Activated T-helper 1 cell treated with anti-CD3 and anti-CD28 coated beads, Interleukin-2, amount 50 U/mL, for 16 hours (primary cell): ENCODE results near the gene DIS3L2.

Source experiments
- DNase-seq, 2 donors: peaks; one replicate each; pipeline ENCODE4 v3.0.0-alpha.2; 2020; ENCODE audit warnings: low read depth in 1 of 2, low spot score in 1 of 2

Gene DIS3L2

DNA sequence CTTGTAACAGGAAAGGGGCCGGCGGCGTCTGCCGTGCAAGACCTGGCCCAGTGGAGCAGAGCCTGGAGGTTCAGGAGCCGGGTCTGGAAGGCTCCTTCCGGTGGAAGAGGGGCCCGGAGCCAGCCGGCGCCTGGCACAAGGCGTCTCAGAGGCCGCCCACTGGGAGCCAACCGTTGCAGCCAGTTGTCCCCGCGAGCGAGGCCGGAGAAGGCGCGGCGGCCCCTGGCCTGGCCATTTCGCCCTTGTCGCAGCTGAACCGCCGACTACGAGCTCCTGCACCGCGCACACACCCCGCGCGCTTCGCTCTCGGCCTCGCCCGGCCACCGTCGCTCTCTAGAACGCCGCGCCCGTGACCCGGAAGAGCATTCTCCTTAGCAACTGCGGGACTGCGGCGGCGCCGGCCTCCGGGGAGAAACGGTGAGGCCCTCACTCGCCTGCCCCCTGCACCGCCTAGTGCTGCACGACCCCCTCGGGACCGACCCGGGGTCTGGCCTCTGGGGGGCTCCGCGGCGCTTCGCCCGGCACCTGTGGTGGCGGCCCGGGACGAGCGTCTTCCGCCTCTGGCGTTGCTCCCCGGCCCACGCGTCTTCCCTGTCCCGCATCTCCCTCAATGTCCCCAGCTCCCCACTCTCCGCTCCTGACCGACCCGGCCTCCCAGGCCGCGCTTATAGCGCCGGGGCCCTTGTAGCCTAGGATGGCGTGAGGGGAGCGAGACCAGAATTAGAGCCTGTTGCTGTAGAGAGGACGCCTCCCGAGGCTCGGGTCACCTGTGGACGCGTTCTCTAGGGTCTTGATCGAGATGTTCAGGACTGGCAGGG is at the start of gene DIS3L2:
TSS of gene DIS3L2 (plus strand) at position 365 of the 818 bp plus-strand sequence. CDS start 53,215 bp downstream, outside the sequence.
- DNase-seq = peak; percentile 52 to 64

- DNase-seq = no peak
These were observed 47.3 kb upstream of the DIS3L2 start for GRCh38 chr2:231914077-231914690.

- no peak for DNase-seq
These were observed 44.0 kb upstream of the DIS3L2 start for GRCh38 chr2:231917280-231918066.

- no peak for DNase-seq
These were observed 42.8 kb upstream of the DIS3L2 start for GRCh38 chr2:231918501-231919330.

DNA sequence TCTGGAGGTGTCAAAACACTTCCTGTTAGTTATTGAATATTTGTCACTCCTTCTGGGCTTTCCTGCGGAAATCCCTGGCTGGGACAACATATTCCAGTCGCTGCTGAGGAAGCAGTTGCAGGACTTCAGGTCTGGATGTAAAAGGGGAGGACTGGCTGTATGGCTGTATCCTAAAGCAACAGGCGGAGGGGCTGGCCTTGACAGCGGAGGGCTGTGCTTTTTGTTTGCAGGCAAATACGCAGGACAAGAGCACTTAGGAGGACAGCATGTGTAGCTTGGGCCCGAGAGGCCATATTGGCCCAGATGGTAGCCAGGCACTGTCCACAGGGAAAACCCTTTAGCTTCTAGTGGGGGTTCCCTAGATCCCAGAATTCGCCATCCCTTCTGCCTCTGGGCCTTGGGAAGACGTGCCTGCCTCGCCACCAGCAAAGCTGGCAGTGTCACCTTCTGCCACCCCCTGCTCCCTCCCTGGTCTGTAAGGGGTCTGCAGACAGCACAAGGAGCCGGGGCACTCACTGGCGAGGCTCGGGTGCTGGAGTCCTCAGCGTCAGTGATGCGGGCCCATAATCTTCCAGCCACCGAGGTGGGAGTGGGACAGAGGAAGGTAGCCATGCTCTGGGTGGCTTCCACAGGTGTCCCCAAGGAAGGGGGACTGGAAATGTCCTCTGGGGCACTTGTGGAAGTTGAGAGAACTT is 42.0 kb upstream of the DIS3L2 start:
- no peak for DNase-seq

- no peak for DNase-seq
These were observed 41.1 kb upstream of the DIS3L2 start for GRCh38 chr2:231920366-231920765.

- DNase-seq = no peak
These were observed 40.7 kb upstream of the DIS3L2 start for GRCh38 chr2:231920795-231921194.

DNA sequence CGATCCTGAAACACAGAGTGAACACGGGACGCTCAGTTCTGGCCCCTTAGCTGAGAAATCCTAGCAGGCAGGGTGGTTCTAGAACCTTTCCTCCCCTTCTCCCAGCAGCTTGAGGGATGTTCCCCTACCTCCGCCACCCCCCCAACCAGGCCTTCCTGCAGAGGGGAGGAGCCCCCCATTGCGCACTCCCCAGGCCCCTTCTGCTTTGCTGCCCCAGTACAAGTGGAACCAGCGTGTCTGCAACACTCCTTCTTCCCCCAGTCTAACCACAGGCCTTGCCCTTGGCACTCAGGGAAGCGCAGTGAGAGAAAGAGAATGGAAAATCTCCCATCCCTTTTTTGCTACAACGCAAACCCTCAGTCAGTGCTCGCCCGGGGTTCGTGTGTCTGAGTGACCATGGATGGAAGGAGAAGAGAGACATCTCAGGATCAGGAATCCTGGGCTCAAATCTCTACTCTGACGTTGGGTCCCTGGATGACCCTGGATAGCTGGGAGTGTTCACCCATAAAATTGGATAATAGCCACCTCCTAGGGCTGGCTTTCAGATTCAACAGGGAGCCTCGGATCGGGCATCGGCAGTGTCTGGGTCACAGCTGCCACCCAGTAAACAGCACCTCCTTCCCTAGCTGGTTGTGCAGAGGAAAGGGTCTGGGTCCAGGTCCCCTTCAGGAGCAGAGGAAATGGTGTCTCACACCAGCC is 39.1 kb upstream of the DIS3L2 start:
- DNase-seq = no peak

DNA sequence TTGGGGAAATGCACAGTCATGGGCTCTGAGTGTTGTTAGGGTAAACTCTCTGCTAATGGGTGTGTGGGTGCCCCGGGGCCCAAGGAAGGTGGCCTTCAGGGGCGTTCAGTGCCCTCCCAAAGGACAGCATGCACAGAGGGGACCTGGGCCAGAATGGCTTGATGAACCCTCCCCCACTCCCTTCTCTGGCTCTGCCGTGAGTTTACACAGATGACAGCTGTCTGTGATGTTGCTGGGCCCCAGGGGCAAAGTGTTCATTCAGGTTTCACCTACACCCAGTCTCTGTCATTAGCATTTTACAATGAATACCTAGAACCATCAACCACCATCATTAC is 38.5 kb upstream of the DIS3L2 start:
- DNase-seq = no peak

GRCh38 chr2:231923951-231924888 is 37.3 kb upstream of the DIS3L2 start:
- no peak for DNase-seq

DNA sequence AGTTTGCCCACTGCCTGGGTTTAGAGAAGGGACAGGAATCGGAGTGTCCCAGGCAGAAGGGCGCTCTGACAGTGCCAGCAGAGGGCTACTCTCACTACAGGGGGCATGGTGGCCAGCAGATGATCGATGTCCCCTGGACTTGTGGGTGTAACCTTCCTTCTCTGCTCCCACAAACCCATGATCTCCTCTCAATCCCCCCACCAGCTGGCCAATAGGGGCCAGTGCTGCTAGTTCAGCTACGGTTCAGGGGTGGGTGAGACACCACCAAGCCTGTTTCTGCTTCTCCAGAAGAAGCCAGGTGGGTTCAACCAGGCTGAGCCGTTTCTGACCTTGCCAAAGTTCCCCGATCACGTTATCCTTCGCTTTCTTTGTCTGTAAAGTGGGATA is 36.6 kb upstream of the DIS3L2 start:
- no peak for DNase-seq

GRCh38 chr2:231925303-231926179 is 36.0 kb upstream of the DIS3L2 start:
- peak; percentile 47 to 55 for DNase-seq

- DNase-seq = peak in 1 of 2 donors; percentile 23
These were observed 35.3 kb upstream of the DIS3L2 start, which contains the start of gene NPPC for GRCh38 chr2:231926180-231926741. NPPC (minus strand) TSS chr2:231926396; CDS start chr2:231926249, 147 bp downstream.

- DNase-seq = no peak
These were observed 34.5 kb upstream of the DIS3L2 start for GRCh38 chr2:231926761-231927565.

DNA sequence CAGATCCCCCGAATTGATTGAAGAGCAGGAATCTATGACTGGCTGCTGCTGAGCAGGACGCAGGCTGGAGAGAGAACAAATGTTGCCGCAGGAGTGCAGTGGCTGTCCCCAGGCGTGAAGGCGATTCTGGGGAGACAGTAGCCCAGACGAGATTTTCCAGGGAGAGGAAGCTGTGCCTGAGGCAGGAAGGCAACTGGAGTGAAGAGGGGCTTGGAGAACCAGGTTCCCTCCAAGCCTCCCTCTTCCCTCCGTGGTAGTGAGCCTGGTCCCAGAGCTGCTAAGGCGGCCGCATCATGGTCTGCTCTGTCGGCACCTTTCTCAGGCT is 34.0 kb upstream of the DIS3L2 start:
- DNase-seq = no peak

DNA sequence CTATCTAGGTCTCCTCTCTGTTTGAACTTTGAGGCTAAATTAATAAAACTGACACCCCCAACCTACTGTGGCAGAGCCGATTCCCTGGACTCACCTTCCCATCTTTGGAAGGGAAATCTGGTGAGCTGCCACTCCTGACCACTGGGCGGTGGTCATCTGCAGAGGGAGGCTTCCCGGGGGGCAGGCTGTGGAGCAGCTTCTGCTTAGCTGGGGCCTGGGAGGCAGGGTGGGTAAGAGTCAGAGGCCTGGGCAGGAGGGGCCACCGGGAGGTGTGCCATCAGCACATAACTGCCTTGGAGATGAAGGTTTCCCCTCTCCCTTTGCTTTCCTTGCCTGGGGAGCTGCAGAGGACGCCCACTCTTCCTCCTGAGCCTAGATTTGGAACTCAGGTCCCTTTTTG is 33.0 kb upstream of the DIS3L2 start:
- DNase-seq = no peak
